Stimulated activated CD4-positive, alpha-beta T cell treated with anti-CD3 and anti-CD28 coated beads, Interleukin-1b, Interleukin-23, amount 100 ng/mL, for 48 hours (primary cell): ENCODE data around the gene MBD3.

Source experiments
- DNase-seq: peaks from one replicate; pipeline ENCODE4 v3.0.0-alpha.2; 2020

The MBD3 gene

GRCh38 chr19:1618157-1619093 lies 25.8 kb upstream of the MBD3 start:
- DNase-seq, result no peak

- DNase-seq, result peak; percentile 31
Observed at GRCh38 chr19:1616875-1617274, 24.2 kb upstream of the MBD3 start.

- DNase-seq, result no peak
Observed at GRCh38 chr19:1616396-1616795, 23.7 kb upstream of the MBD3 start.

GRCh38 chr19:1615156-1615765 lies 22.6 kb upstream of the MBD3 start:
- no peak for DNase-seq

- no peak for DNase-seq
Observed at GRCh38 chr19:1613808-1614570, 21.3 kb upstream of the MBD3 start.

- DNase-seq, result no peak
Observed at GRCh38 chr19:1613146-1613545, 20.5 kb upstream of the MBD3 start.

GRCh38 chr19:1612114-1613086 lies 19.7 kb upstream of the MBD3 start:
- no peak for DNase-seq

- no peak for DNase-seq
Observed at GRCh38 chr19:1611353-1611752, 18.7 kb upstream of the MBD3 start.

GRCh38 chr19:1610579-1610978 lies 17.9 kb upstream of the MBD3 start:
- no peak for DNase-seq

GRCh38 chr19:1609680-1610474 lies 17.2 kb upstream of the MBD3 start:
- DNase-seq, result no peak

- no peak for DNase-seq
Observed at GRCh38 chr19:1609103-1609396, 16.4 kb upstream of the MBD3 start.

- no peak for DNase-seq
Observed at GRCh38 chr19:1608359-1609102, 15.9 kb upstream of the MBD3 start.

- DNase-seq, result no peak
Observed at GRCh38 chr19:1606138-1606651, 13.5 kb upstream of the MBD3 start.

GRCh38 chr19:1605236-1606137 lies 12.8 kb upstream of the MBD3 start, which contains the start of gene UQCR11:
Gene UQCR11 (minus strand): TSS chr19:1605462. CDS start chr19:1605409, 53 bp downstream.
- peak; percentile 94 for DNase-seq

- no peak for DNase-seq
Observed at GRCh38 chr19:1602091-1602707, 9.5 kb upstream of the MBD3 start.

- no peak for DNase-seq
Observed at GRCh38 chr19:1601613-1602064, 9.0 kb upstream of the MBD3 start.

GRCh38 chr19:1599460-1599846 lies 6.8 kb upstream of the MBD3 start:
- no peak for DNase-seq

GRCh38 chr19:1598777-1599459 lies 6.3 kb upstream of the MBD3 start:
- no peak for DNase-seq

- DNase-seq, result no peak
Observed at GRCh38 chr19:1593501-1593772, 772 bp upstream of the MBD3 start.
